Panc1 (cell line): ENCODE data around the gene MALL.
"Not testable (repeated sequence)": the region's sequence is repeated elsewhere in the genome, so short reads cannot be mapped to it uniquely, and the experiment has no call there.

ENCODE experiments used
- CTCF ChIP-seq: fragments of 450-650 bp; IDR thresholded peaks from 2 replicates; pipeline ENCODE4 v1.5.1; 2017; ENCODE audit warnings: mild to moderate bottlenecking
- POLR2AphosphoS5 ChIP-seq: IDR thresholded peaks from 2 replicates; pipeline ENCODE4 v1.6.1; 2012; ENCODE audit warnings: mild to moderate bottlenecking, low read depth, low read length, moderate library complexity

- TF ChIP-seq CTCF, POLR2AphosphoS5: not testable (repeated sequence)
Observed at GRCh38 chr2:110083757-110084156, 31.9 kb downstream of the MALL start.
